Measurements from ENCODE around the gene ARHGAP30.
"Not testable (repeated sequence)": the region's sequence is repeated elsewhere in the genome, so short reads cannot be mapped to it uniquely, and the experiment has no call there.

The ARHGAP30 gene

GRCh38 chr1:161031874-161032273 lies 37.8 kb downstream of the ARHGAP30 start:
- no peak for DNase-seq (ENCODE audit: low read depth in 2 of 2)
- no peak for TF ChIP-seq CTCF (IDR thresholded peaks at IDR 0.05; ENCODE audit: low read depth, low read length)
- H3K4me3 ChIP-seq (replicated peaks in 1 of 2; ENCODE audit: low read depth in 2 of 2, low read length in 2 of 2) = no peak overlapping the region

DNA sequence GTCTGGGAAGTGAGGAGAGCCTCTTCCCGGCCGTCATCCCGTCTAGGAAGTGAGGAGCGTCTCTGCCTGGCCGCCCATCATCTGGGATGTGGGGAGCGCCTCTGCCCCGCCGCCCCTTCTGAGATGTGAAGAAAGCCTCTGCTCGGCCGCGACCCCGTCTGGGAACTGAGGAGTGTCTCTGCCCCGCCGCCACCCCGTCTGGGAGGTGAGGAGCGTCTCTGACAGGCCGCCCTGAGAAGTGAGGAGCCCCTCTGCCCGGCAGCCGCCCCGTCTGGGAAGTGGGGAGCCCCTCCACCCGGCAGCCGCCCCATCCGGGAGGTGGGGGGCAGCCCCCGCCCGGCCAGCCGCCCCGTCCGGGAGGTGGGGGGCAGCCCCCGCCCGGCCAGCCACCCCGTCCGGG lies 40.2 kb downstream of the ARHGAP30 start:
- DNase-seq (ENCODE audit: low read depth in 2 of 2); H3K4me3 ChIP-seq (replicated peaks in 1 of 2; ENCODE audit: low read depth in 2 of 2, low read length in 2 of 2): not testable (repeated sequence)

- not testable (repeated sequence) for H3K4me3 ChIP-seq (replicated peaks in 1 of 2; ENCODE audit: low read depth in 2 of 2, low read length in 2 of 2); DNase-seq (ENCODE audit: low read depth in 2 of 2)
These were observed 42.7 kb downstream of the ARHGAP30 start for GRCh38 chr1:161026954-161027353.

DNA sequence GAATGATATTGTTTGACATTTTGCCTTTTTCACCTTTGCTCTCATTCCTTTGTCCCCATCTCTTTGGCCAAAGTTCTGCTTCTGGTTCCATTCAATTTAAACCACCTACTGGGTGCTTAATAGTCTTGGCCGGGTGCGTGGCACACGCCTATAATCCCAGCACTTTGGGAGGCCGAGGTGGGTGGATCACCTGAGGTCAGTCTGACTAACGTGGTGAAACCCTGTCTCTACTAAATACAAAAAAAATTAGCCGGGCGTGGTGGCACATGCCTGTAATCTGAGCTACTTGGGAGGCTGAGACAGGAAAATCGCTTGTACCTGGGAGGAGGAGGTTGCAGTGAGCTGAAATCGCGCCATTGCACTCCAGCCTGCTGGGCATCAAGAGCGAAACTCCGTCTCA lies 47.3 kb downstream of the ARHGAP30 start:
- not testable (repeated sequence) for H3K4me3 ChIP-seq (replicated peaks in 1 of 2; ENCODE audit: low read depth in 2 of 2, low read length in 2 of 2); DNase-seq (ENCODE audit: low read depth in 2 of 2)

- peak in 1 of 2 donors; percentile 22 for DNase-seq (ENCODE audit: low read depth in 2 of 2)
- no peak for TF ChIP-seq CTCF (IDR thresholded peaks at IDR 0.05; ENCODE audit: low read depth, low read length)
- no peak overlapping the region for H3K4me3 ChIP-seq (replicated peaks in 1 of 2; ENCODE audit: low read depth in 2 of 2, low read length in 2 of 2)
These were observed 47.7 kb downstream of the ARHGAP30 start for GRCh38 chr1:161021970-161022353.

GRCh38 chr1:161021165-161021969 lies 48.3 kb downstream of the ARHGAP30 start:
- DNase-seq (ENCODE audit: low read depth in 2 of 2) = peak; percentile 46 to 64
- TF ChIP-seq CTCF (IDR thresholded peaks at IDR 0.05; ENCODE audit: low read depth, low read length) = no peak
- peak overlapping the region; percentile 57 to 80 for H3K4me3 ChIP-seq (replicated peaks in 1 of 2; ENCODE audit: low read depth in 2 of 2, low read length in 2 of 2)

DNA sequence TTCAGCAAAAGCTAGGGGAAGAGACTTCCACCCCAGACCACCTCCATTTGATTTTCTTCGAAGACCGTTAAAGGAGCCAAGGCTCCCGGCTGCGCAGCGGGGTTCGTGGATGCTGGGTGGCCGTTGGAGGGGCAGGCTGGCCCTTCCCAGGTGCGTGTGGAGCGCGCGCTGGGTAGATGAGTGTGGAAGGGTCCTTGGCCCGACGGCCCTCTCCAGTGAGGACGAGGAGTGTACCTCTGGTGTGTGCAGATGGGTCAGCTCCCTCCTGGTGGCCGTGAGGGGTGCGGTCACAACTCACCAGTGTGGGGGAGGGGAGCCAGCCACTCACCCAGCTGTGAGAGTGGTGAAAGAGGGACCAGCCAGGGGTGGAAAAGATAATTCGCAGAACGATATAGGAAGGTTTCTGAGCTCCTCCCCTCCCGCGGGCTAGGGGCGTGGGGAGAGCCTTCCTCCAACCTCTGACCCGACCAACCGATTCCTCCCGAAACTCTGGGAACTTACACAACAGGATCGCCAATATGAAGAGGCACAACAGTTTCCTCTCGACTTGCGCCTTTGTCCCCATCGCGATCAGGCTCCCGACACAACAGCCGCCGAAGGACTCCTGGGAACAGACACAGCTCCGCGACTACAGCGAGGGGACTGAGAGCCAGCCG lies 49.1 kb downstream of the ARHGAP30 start, which contains the start of gene F11R:
TSS of gene F11R (minus strand) at position 644 of the 656 bp plus-strand sequence. CDS start at position 565, 79 bp downstream.
- peak within 1 kb of the TSS; percentile 57 to 80 for H3K4me3 ChIP-seq (replicated peaks in 1 of 2; ENCODE audit: low read depth in 2 of 2, low read length in 2 of 2)
- TF ChIP-seq CTCF (IDR thresholded peaks at IDR 0.05; ENCODE audit: low read depth, low read length) = peak; percentile 11
- DNase-seq (ENCODE audit: low read depth in 2 of 2) = peak; percentile 28 to 62

GRCh38 chr1:161019751-161020495 lies 49.8 kb downstream of the ARHGAP30 start:
- peak; percentile 51 to 67 for DNase-seq (ENCODE audit: low read depth in 2 of 2)
- peak overlapping the region; percentile 57 to 80 for H3K4me3 ChIP-seq (replicated peaks in 1 of 2; ENCODE audit: low read depth in 2 of 2, low read length in 2 of 2)

DNA sequence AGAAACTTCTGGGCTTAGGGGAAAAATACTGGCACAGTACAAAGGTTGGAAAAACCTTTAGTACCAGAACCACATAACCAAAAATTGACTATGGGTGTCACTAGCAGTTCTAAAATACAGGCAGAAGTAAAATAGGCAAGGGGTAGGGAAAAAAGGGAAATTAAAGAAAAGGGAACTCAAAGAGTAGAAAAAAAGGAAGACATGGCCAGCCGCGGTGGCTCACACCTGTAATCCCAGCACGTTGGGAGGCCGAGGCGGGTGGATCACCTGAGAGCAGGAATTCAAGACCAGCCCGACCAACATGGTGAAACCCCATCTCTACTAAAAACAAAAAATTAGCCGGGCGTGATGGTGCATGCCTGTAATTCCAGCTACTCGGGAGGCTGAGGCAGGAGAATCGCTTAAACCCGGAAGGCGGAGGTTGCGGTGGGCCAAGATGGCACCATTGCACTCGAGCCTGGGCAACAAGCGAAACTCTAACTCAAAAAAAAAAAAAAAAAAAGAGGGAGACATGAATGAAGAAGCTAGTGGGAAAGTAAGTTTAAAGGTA lies 50.5 kb downstream of the ARHGAP30 start:
- DNase-seq (ENCODE audit: low read depth in 2 of 2); H3K4me3 ChIP-seq (replicated peaks in 1 of 2; ENCODE audit: low read depth in 2 of 2, low read length in 2 of 2): not testable (repeated sequence)

More at GRCh38 chr1:161019751-161020495, 49.8 kb downstream of the ARHGAP30 start:
- TF ChIP-seq CTCF (IDR thresholded peaks at IDR 0.05; ENCODE audit: low read depth, low read length) = no peak

Data from cardiac fibroblast (primary cell).